GM12878 (cell line): ENCODE data around the gene BNIP3. TPM values are rescaled to one million over a fixed set of nuclear protein-coding genes. Genes with fewer than 3 reads are reported as not detected.

ENCODE experiments used
- ATAC-seq: fragments of 200-7000 bp; cut with Tn5 transposase; 3 replicates; pipeline ENCODE4 v1.9.1; 2020; ENCODE audit warnings: mild to moderate bottlenecking, moderate library complexity
- BruUV-seq: library from RNA; stranded (reverse); fragments of 400-500 nt; replicated peaks from 2 replicates; lab custom pipeline; 2021; lab: Mats Ljungman, UMichigan
- CTCF ChIA-PET: fragments of 300-600 bp; sonication (Branson Sonifier 250); formaldehyde crosslinking; extraction: SDS; loops from one replicate; lab custom pipeline; 2021; ENCODE audit warnings: inconsistent platforms; lab: Yijun Ruan, JAX
- POLR2A ChIA-PET: fragments of 350-600 bp; formaldehyde crosslinking; extraction: SDS; loops from one replicate; lab custom pipeline; 2021; ENCODE audit warnings: inconsistent platforms; lab: Charles Lee
- RAD21 ChIA-PET: fragments of 300-600 bp; sonication (Branson Sonifier 250); formaldehyde crosslinking; loops from one replicate; lab custom pipeline; 2023; ENCODE audit warnings: antibody characterized with exemption; ENCODE audit not compliant: unreplicated experiment; lab: Charles Lee
- SMC1A ChIA-PET: fragments of 300-600 bp; sonication (Branson Sonifier 250); formaldehyde crosslinking; loops from one replicate; lab custom pipeline; 2023; ENCODE audit not compliant: unreplicated experiment, uncharacterized antibody; lab: Charles Lee
- DNase-seq: peaks from one replicate; pipeline ENCODE4 v3.0.0-alpha.2; 2011; ENCODE audit warnings: low read depth, low spot score
- FAIRE-seq: peaks from 3 replicates; lab custom pipeline; 2011; peaks lifted over from hg19 to GRCh38; lab: Jason Lieb, UNC
- H2AFZ ChIP-seq: 2 replicates; pipeline ENCODE4 v1.6.0; 2011; ENCODE audit warnings: low read depth, low read length, control low read depth; ENCODE audit not compliant: control insufficient read depth
- H3K27ac ChIP-seq: 2 replicates; pipeline ENCODE4 v1.5.1; 2011; ENCODE audit warnings: control low read depth; ENCODE audit not compliant: control insufficient read depth, insufficient read depth
- H3K27me3 ChIP-seq, 2 experiments: replicated peaks in 1 of 2; 2 replicates each; pipeline versions ENCODE4 v1.6.0 to v1.6.1; 2011; ENCODE audit warnings: low read length in 1 of 2; ENCODE audit not compliant: control insufficient read depth in 2 of 2, insufficient read depth in 2 of 2
- H3K36me3 ChIP-seq, 2 experiments: 2 replicates each; pipeline ENCODE4 v1.5.1; 2011; ENCODE audit warnings: low read length in 1 of 2; ENCODE audit not compliant: control insufficient read depth in 2 of 2, insufficient read depth in 2 of 2
- H3K4me1 ChIP-seq: 2 replicates; pipeline ENCODE4 v1.6.1; 2011; ENCODE audit warnings: mild to moderate bottlenecking, low read length, moderate library complexity, mixed read lengths; ENCODE audit not compliant: control insufficient read depth, insufficient read depth
- H3K4me2 ChIP-seq: 2 replicates; pipeline ENCODE4 v1.6.0; 2011; ENCODE audit warnings: control low read depth; ENCODE audit not compliant: control insufficient read depth, insufficient read depth
- H3K4me3 ChIP-seq: fragments of 200-600 bp; sonication (generic); 2 replicates; pipeline ENCODE4 v1.5.1; 2016
- H3K79me2 ChIP-seq: 2 replicates; pipeline ENCODE4 v1.6.0; 2011; ENCODE audit warnings: low read length; ENCODE audit not compliant: control insufficient read depth, insufficient read depth
- H3K9ac ChIP-seq: 2 replicates; pipeline ENCODE4 v1.8.0; 2011; ENCODE audit warnings: low read length, control low read depth, mixed read lengths; ENCODE audit not compliant: control insufficient read depth, insufficient read depth
- H3K9me3 ChIP-seq: replicated peaks from 3 replicates; pipeline ENCODE4 v1.5.1; 2011; ENCODE audit warnings: mild to moderate bottlenecking, low read length; ENCODE audit not compliant: control insufficient read depth, insufficient read depth
- H4K20me1 ChIP-seq: 2 replicates; pipeline ENCODE4 v1.6.0; 2011; ENCODE audit not compliant: control insufficient read depth, insufficient read depth
- CHD1 ChIP-seq: IDR thresholded peaks from 2 replicates; pipeline ENCODE4 v1.6.1; 2012; ENCODE audit warnings: low read depth, low read length, improper control_type of control experiment
- E2F8 ChIP-seq: fragments of 450-650 bp; IDR thresholded peaks from 2 replicates; pipeline ENCODE4 v1.6.1; 2018; ENCODE audit warnings: mild to moderate bottlenecking, low read depth, moderate library complexity; ENCODE audit not compliant: partially characterized antibody
- EED ChIP-seq: sonication (generic); IDR thresholded peaks from 2 replicates; pipeline ENCODE4 v1.6.1; 2016; ENCODE audit warnings: antibody characterized with exemption, low read depth
- JUND ChIP-seq: IDR thresholded peaks from 2 replicates; pipeline ENCODE4 v1.6.1; 2012; ENCODE audit warnings: low read depth, mild to moderate bottlenecking, low read length, improper control_type of control experiment, moderate library complexity
- KLF5 ChIP-seq: fragments of 450-650 bp; IDR thresholded peaks from 2 replicates; pipeline ENCODE4 v1.6.1; 2014; ENCODE audit warnings: mild to moderate bottlenecking; ENCODE audit not compliant: partially characterized antibody
- MEF2A ChIP-seq: IDR thresholded peaks from 2 replicates; pipeline ENCODE4 v1.6.1; 2011; ENCODE audit warnings: low read depth, mild to moderate bottlenecking, low read length, moderate library complexity; ENCODE audit not compliant: insufficient read depth
- NFYB ChIP-seq: IDR thresholded peaks from 2 replicates; pipeline ENCODE4 v1.6.1; 2011; ENCODE audit warnings: low read depth, mild to moderate bottlenecking, low read length, improper control_type of control experiment, moderate library complexity; ENCODE audit not compliant: insufficient read depth
- NR2C2 ChIP-seq: IDR thresholded peaks from 2 replicates; pipeline ENCODE4 v1.6.1; 2011; ENCODE audit warnings: borderline replicate concordance, low read depth; ENCODE audit not compliant: control insufficient read depth, insufficient read length
- NR2F1 ChIP-seq: fragments of 450-650 bp; conservative IDR thresholded peaks from 2 replicates; pipeline ENCODE4 v1.6.1; 2017; ENCODE audit warnings: mild to moderate bottlenecking
- PBX3 ChIP-seq: IDR thresholded peaks from 2 replicates; pipeline ENCODE4 v1.6.1; 2011; ENCODE audit warnings: mild to moderate bottlenecking, low read depth, low read length, moderate library complexity; ENCODE audit not compliant: insufficient replicate concordance
- RAD51 ChIP-seq: fragments of 450-650 bp; IDR thresholded peaks from 2 replicates; pipeline ENCODE4 v1.6.1; 2016; ENCODE audit warnings: moderate library complexity, mild to moderate bottlenecking, inconsistent platforms
- SP1 ChIP-seq: IDR thresholded peaks from one replicate; pipeline ENCODE4 v1.6.1; 2011; ENCODE audit warnings: low read depth, low read length
- YY1 ChIP-seq: IDR thresholded peaks from 2 replicates; pipeline ENCODE4 v1.6.1; 2011; ENCODE audit warnings: low read depth, mild to moderate bottlenecking, low read length
- WGBS: methylation state at CpG from one replicate; pipeline ENCODE4 v1.1.6; 2016; ENCODE audit warnings: low lambda C conversion rate; ENCODE audit not compliant: insufficient replicate concordance, insufficient coverage; ENCODE audit errors: missing lambda C conversion rate; 5-methylcytosine and 5-hydroxymethylcytosine counted together
- in situ Hi-C: fragments of 300-500 bp; cut with MboI; formaldehyde crosslinking; loops from 9 replicates; pipeline ENCODE4 v1.14.3; 2018; ENCODE audit warnings: mixed read lengths
- intact Hi-C: fragments of 100-400 bp; cut with micrococcal nuclease; formaldehyde crosslinking; loops from one replicate; pipeline ENCODE4 v1.14.2; 2022; ENCODE audit not compliant: unreplicated experiment
- polyA plus RNA-seq, 11 experiments: library from polyadenylated mRNA; depleted of rRNA in 4 of 11; unstranded in 6 of 11; stranded (reverse) in 5 of 11; fragments of >200 nt; fragmentation: Nextera tagmentation in 4 of 11; fragmentation: Illumina TruSeq in 1 of 11; extraction: Ambion mirVana in 4 of 11; extraction: Trizol in 1 of 11; gene quantifications; 1 replicate in 1 of 11; 2 replicates in 10 of 11; pipeline versions ENCODE4 v1.2.1 to v1.2.3, GENCODE V29; 2011 to 2016; ENCODE audit warnings: inconsistent platforms in 2 of 11, missing spikeins in 2 of 11, low read depth in 1 of 11
- total RNA-seq, 4 experiments: library from RNA; depleted of rRNA in 3 of 4; stranded (reverse); fragments of >200 nt in 3 of 4; fragmentation: Illumina TruSeq in 1 of 4; extraction: Trizol in 1 of 4; gene quantifications; 2 replicates each; pipeline versions ENCODE4 v1.2.1 to v1.2.3, GENCODE V29; 2013 to 2021
- TF ChIP-seq, protein P1 (sequence below): fragments of 450-650 bp; IDR thresholded peaks from 2 replicates; pipeline ENCODE4 v1.6.1; 2017; ENCODE audit warnings: mild to moderate bottlenecking, moderate library complexity
- TF ChIP-seq, protein P2 (sequence below): IDR thresholded peaks from 2 replicates; pipeline ENCODE4 v1.6.1; 2011; ENCODE audit warnings: borderline replicate concordance, low read depth, mild to moderate bottlenecking, moderate library complexity, mixed read lengths, low read length; ENCODE audit not compliant: insufficient read depth; ENCODE audit errors: extremely low read length

The BNIP3 gene
- total and polyA plus RNA-seq, 10 of the 15 experiments (the other 5 are each of a cell fraction or from before 2014, with no cell fraction given) = 7.7 to 122 (median 29.9) TPM

DNA sequence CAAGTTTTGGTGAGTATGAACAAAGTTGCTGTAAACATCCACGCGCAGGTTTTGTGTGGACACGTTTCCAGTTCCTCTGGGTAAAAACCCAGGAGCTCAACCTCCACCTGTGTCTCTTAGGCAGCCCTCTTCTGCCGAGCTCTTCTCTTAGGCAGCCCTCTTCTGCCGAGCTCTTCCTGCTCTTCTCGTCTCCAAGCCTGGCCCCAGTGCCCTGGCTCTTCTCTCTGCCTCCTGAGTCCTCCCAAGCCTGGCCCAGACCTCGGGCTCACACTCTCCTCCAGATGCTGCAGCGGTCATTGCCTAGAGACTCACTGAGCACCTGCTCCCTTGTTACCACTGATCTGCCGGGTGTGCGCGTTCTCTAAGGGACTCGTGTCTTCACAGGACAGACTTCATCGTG, 38.7 kb upstream of the BNIP3 start:
- Histone ChIP-seq H4K20me1 (no peaks in the 10 kb centered on the region), H3K9me3 (no peaks in the 10 kb centered on the region), H3K4me1 (no peaks in the 10 kb centered on the region), H3K79me2 (no peaks in the 10 kb centered on the region), H3K27ac (no peak overlapping the region), H3K27me3 (no peaks in the 10 kb centered on the region), H3K4me3 (no peak overlapping the region), H3K4me2 (no peak overlapping the region), H3K36me3 (no peaks in the 10 kb centered on the region), H2AFZ (no peak overlapping the region), H3K9ac (no peak overlapping the region)
- 39% methylated on average over 13 of the region's 13 CpGs for WGBS
- DNase-seq = no peak
- RAD21 ChIA-PET = no interaction called here
- ATAC-seq = no peak
- SMC1A ChIA-PET = interaction anchor here (0.8 to 1.0 kb wide), 2 partner anchors 21 to 134 kb away, joined by 4 read pairs; no protein-coding TSS in a partner anchor
- no peak for FAIRE-seq
- CTCF ChIA-PET = interaction anchor here (0.7 to 1.9 kb wide), 2 partner anchors 134 to 143 kb away, joined by 3 to 9 read pairs; no protein-coding TSS in a partner anchor
- in situ Hi-C loops = loop anchor here (5.0 to 10.0 kb wide), 2 partner anchors 133 to 1836 kb away; no protein-coding TSS in a partner anchor
- intact Hi-C loops = no loop called here
- no TSS peak for BruUV-seq
- POLR2A ChIA-PET = no interaction called here
- TF ChIP-seq, protein P1, sequence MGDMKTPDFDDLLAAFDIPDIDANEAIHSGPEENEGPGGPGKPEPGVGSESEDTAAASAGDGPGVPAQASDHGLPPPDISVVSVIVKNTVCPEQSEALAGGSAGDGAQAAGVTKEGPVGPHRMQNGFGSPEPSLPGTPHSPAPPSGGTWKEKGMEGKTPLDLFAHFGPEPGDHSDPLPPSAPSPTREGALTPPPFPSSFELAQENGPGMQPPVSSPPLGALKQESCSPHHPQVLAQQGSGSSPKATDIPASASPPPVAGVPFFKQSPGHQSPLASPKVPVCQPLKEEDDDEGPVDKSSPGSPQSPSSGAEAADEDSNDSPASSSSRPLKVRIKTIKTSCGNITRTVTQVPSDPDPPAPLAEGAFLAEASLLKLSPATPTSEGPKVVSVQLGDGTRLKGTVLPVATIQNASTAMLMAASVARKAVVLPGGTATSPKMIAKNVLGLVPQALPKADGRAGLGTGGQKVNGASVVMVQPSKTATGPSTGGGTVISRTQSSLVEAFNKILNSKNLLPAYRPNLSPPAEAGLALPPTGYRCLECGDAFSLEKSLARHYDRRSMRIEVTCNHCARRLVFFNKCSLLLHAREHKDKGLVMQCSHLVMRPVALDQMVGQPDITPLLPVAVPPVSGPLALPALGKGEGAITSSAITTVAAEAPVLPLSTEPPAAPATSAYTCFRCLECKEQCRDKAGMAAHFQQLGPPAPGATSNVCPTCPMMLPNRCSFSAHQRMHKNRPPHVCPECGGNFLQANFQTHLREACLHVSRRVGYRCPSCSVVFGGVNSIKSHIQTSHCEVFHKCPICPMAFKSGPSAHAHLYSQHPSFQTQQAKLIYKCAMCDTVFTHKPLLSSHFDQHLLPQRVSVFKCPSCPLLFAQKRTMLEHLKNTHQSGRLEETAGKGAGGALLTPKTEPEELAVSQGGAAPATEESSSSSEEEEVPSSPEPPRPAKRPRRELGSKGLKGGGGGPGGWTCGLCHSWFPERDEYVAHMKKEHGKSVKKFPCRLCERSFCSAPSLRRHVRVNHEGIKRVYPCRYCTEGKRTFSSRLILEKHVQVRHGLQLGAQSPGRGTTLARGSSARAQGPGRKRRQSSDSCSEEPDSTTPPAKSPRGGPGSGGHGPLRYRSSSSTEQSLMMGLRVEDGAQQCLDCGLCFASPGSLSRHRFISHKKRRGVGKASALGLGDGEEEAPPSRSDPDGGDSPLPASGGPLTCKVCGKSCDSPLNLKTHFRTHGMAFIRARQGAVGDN = no peak
- no peak for TF ChIP-seq CHD1
- no peak for TF ChIP-seq SP1
- TF ChIP-seq, protein P2, sequence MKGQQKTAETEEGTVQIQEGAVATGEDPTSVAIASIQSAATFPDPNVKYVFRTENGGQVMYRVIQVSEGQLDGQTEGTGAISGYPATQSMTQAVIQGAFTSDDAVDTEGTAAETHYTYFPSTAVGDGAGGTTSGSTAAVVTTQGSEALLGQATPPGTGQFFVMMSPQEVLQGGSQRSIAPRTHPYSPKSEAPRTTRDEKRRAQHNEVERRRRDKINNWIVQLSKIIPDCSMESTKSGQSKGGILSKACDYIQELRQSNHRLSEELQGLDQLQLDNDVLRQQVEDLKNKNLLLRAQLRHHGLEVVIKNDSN = no peak
- TF ChIP-seq NR2F1 = no peak
- no peak for TF ChIP-seq E2F8
- no peak for TF ChIP-seq JUND
- TF ChIP-seq EED = no peak
- TF ChIP-seq PBX3 = no peak
- no peak for TF ChIP-seq RAD51
- no peak for TF ChIP-seq NR2C2
- no peak for TF ChIP-seq YY1
- no peak for TF ChIP-seq KLF5
- no peak for TF ChIP-seq NFYB
- TF ChIP-seq MEF2A = no peak
